ENCODE results near the gene DEPDC5.

DNA sequence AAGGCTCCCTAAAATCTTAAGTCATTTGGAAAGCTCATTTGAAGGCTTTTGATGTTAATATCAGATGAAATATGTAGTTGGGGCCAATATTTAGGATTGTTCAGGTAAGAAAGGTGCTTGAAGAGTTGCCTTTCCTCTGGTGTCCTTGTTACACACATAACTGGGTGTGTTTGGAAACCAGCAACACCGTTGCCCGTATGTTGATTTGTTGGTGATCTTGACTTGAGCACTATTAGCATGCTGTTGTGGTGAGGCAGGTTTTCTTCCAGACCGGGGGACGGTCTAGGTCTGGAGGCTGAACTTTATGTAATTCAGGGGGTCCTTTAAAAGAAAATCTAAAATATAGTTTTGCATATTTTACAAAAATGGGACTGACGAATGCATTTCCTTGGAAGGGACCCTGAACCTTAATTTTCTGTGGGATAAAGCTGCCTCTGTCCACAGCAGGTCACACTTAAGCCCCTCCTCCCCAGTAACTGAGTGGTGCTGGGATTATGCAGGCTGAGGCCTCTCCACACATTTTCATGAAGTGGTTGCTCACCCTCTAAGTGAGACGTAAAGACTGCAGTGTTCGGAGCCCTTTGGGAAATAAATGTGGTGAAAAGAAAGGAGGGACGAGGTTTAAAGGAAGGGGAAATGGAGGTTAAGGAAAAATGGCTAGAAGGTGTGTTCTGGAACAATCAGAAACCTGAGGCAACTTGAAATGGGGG is 192.3 kb downstream of the DEPDC5 start:
- TF ChIP-seq, protein P1, sequence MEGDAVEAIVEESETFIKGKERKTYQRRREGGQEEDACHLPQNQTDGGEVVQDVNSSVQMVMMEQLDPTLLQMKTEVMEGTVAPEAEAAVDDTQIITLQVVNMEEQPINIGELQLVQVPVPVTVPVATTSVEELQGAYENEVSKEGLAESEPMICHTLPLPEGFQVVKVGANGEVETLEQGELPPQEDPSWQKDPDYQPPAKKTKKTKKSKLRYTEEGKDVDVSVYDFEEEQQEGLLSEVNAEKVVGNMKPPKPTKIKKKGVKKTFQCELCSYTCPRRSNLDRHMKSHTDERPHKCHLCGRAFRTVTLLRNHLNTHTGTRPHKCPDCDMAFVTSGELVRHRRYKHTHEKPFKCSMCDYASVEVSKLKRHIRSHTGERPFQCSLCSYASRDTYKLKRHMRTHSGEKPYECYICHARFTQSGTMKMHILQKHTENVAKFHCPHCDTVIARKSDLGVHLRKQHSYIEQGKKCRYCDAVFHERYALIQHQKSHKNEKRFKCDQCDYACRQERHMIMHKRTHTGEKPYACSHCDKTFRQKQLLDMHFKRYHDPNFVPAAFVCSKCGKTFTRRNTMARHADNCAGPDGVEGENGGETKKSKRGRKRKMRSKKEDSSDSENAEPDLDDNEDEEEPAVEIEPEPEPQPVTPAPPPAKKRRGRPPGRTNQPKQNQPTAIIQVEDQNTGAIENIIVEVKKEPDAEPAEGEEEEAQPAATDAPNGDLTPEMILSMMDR (conservative IDR thresholded peaks at IDR 0.05), result no peak
- TF ChIP-seq ZFX (IDR thresholded peaks at IDR 0.05), result no peak

Measured in C4-2B (cell line).